Osteocyte (in vitro differentiated cells): Measurements from ENCODE around the gene SLC39A12. TPM values are rescaled to one million over a fixed set of nuclear protein-coding genes. Genes with fewer than 3 reads are reported as not detected.
"Not testable (repeated sequence)": the region's sequence is repeated elsewhere in the genome, so short reads cannot be mapped to it uniquely, and the experiment has no call there.

ENCODE experiments used
- DNase-seq: peaks from one replicate; pipeline ENCODE4 v3.0.0; 2021; ENCODE audit warnings: mixed read lengths; ENCODE audit not compliant: unreplicated experiment; ENCODE audit errors: extremely low spot score
- H3K27ac Mint-ChIP-seq: one replicate; pipeline ENCODE4 v1.8.0; 2021; ENCODE audit warnings: mild to moderate bottlenecking, mixed read lengths; ENCODE audit not compliant: unreplicated experiment
- H3K27me3 Mint-ChIP-seq: one replicate; pipeline ENCODE4 v1.8.0; 2021; ENCODE audit warnings: mixed read lengths; ENCODE audit not compliant: unreplicated experiment
- H3K36me3 Mint-ChIP-seq: one replicate; pipeline ENCODE4 v1.8.0; 2021; ENCODE audit warnings: mixed read lengths; ENCODE audit not compliant: unreplicated experiment
- H3K4me1 Mint-ChIP-seq: one replicate; pipeline ENCODE4 v1.8.0; 2021; ENCODE audit warnings: mixed read lengths; ENCODE audit not compliant: unreplicated experiment
- H3K4me3 Mint-ChIP-seq: one replicate; pipeline ENCODE4 v1.8.0; 2021; ENCODE audit warnings: mild to moderate bottlenecking, moderate library complexity, mixed read lengths; ENCODE audit not compliant: unreplicated experiment
- H3K9me3 Mint-ChIP-seq: one replicate; pipeline ENCODE4 v1.8.0; 2021; ENCODE audit warnings: mixed read lengths; ENCODE audit not compliant: unreplicated experiment
- total RNA-seq: library from RNA; stranded (reverse); gene quantifications from 2 replicates; pipeline ENCODE4 v1.2.1, GENCODE V29; 2021
- TF ChIP-seq, protein P1 (sequence below): fragments of 200-600 bp; sonication (generic); IDR thresholded peaks from 2 replicates; pipeline ENCODE4 v1.5.0; 2021; ENCODE audit warnings: antibody characterized with exemption, mild to moderate bottlenecking, moderate library complexity

SLC39A12 gene
- total RNA-seq, 1 donor from 2014 or later, result not detected

DNA sequence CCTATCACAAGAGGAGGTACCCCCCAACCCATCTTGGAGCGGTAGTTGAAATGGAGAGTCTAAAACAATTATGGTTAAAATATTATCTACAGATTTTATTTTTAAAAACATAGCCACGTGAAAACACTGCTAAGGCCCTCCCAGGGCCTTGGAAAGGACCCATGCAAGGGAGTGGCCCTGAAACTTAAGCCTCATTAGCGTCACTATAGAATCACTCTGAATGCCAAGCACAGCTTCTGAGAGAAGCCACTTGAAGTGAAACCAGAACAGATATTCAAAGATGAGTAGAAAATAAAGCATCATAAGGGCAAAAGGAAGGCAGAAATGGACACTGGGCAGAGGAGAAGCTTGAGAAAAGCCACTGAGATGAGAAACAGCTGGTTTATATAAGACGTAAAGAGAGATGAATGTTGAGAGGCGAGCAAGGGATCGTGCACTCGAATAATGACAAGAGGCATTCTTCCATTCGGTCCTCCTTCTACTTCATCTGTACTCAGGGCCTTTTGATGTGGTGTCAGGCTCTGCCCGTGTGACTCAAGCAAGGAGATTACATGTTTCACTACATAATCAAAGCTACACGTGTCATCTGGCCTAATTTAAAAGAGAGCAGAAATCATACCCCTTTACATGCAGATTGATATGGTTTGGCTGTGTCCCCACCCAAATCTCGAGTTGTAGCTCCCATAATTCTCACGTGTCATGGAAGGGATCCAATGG is 33.4 kb upstream of the SLC39A12 start:
- no peaks in the 10 kb centered on the region for H3K36me3 Mint-ChIP-seq
- H3K27me3 Mint-ChIP-seq, result no peaks in the 10 kb centered on the region
- H3K4me3 Mint-ChIP-seq, result no peak overlapping the region
- no peak overlapping the region for H3K27ac Mint-ChIP-seq
- TF ChIP-seq, protein P1, sequence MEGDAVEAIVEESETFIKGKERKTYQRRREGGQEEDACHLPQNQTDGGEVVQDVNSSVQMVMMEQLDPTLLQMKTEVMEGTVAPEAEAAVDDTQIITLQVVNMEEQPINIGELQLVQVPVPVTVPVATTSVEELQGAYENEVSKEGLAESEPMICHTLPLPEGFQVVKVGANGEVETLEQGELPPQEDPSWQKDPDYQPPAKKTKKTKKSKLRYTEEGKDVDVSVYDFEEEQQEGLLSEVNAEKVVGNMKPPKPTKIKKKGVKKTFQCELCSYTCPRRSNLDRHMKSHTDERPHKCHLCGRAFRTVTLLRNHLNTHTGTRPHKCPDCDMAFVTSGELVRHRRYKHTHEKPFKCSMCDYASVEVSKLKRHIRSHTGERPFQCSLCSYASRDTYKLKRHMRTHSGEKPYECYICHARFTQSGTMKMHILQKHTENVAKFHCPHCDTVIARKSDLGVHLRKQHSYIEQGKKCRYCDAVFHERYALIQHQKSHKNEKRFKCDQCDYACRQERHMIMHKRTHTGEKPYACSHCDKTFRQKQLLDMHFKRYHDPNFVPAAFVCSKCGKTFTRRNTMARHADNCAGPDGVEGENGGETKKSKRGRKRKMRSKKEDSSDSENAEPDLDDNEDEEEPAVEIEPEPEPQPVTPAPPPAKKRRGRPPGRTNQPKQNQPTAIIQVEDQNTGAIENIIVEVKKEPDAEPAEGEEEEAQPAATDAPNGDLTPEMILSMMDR, result no peak
- no peak for DNase-seq
- H3K4me1 Mint-ChIP-seq, result no peaks in the 10 kb centered on the region
- H3K9me3 Mint-ChIP-seq, result peaks cover 4% of the 10 kb centered on the region

GRCh38 chr10:17921378-17921777 is 30.3 kb upstream of the SLC39A12 start:
- Mint-ChIP-seq H3K27ac (no peak overlapping the region), H3K36me3 (no peaks in the 10 kb centered on the region), H3K9me3 (peaks cover 7% of the 10 kb centered on the region), H3K27me3 (no peaks in the 10 kb centered on the region), H3K4me3 (no peak overlapping the region), H3K4me1 (no peaks in the 10 kb centered on the region)
- TF ChIP-seq, protein P1, result no peak
- DNase-seq, result no peak

DNA sequence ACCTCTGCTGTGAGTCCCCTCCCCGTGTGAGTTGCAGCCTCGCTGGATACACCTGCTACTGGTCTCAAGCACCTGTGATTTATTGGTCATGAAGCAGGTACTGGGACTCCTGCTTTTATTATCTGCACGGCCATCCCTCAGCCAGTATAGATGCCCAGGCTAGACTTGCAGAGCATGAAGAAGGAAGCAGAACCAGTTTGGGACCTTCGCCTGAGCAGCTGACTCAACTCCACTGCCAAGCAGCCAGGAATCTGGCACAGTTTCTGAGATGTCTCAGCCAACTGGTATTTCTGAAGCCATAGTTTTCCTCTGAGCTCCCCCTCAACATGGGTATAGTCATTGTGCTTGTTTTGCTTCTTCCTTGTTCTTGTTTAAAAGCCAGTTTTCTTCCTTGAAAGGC is 28.0 kb upstream of the SLC39A12 start:
- TF ChIP-seq, protein P1, result no peak
- no peak for DNase-seq
- Mint-ChIP-seq H3K36me3 (no peaks in the 10 kb centered on the region), H3K4me1 (no peaks in the 10 kb centered on the region), H3K27ac (no peak overlapping the region), H3K9me3 (peaks cover 9% of the 10 kb centered on the region), H3K4me3 (no peak overlapping the region), H3K27me3 (no peaks in the 10 kb centered on the region)

DNA sequence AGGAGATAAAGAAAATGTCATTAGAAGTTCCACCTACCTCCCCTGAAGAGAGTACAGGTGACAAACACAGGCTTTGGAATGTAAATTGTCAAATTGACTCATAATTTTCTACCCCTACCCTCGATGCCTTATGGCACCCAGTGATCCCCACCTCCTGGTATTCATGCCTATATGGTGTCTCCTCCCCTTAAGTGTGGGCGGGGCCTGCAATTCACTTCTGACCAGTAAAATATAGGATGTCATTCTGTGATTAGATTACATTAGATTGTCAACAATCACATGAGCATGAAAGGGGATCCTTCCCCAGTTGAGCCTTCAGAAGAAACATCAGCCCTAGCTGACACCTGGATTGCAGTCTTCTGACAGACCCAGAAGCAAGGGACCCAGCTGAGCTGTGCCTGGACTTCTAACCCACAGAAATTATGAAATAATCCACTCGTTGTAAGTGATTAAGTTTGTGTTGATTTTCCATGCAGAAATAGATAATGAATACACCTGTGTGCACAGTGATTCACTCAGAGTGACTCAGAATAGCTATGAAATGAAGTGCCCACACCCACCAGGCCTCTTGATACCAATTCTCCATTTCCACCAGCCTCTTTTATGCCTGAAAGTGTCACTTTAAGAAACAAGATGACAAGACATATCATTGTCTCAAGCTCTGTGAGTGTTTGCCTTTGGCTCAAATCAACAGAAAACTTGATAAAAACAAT is 8.5 kb upstream of the SLC39A12 start:
- H3K4me3 Mint-ChIP-seq, result no peak overlapping the region
- H3K27me3 Mint-ChIP-seq, result peaks cover 12% of the 10 kb centered on the region
- H3K27ac Mint-ChIP-seq, result no peak overlapping the region
- H3K4me1 Mint-ChIP-seq, result no peaks in the 10 kb centered on the region
- no peak for DNase-seq
- H3K36me3 Mint-ChIP-seq, result no peaks in the 10 kb centered on the region
- peaks cover 4% of the 10 kb centered on the region for H3K9me3 Mint-ChIP-seq
- TF ChIP-seq, protein P1, result no peak

- not testable (repeated sequence) for H3K9me3 Mint-ChIP-seq, H3K27me3 Mint-ChIP-seq, H3K27ac Mint-ChIP-seq, H3K4me3 Mint-ChIP-seq, DNase-seq, H3K36me3 Mint-ChIP-seq, H3K4me1 Mint-ChIP-seq
These were observed 1.4 kb upstream of the SLC39A12 start for GRCh38 chr10:17950269-17950668.
